Suprapubic skin (tissue), 4 donors: ENCODE results near the gene SCN4B. TPM values are rescaled to one million over a fixed set of nuclear protein-coding genes. Genes with fewer than 3 reads are reported as not detected.
"Not testable (repeated sequence)": the region's sequence is repeated elsewhere in the genome, so short reads cannot be mapped to it uniquely, and the experiment has no call there.

Experiments used
- DNase-seq, 2 donors: peaks; one replicate each; pipeline ENCODE4 v3.0.0-alpha.2; 2019; ENCODE audit warnings: low spot score in 2 of 2
- H3K27ac ChIP-seq: fragments of 200-600 bp; sonication (generic); one replicate; pipeline ENCODE4 v1.5.1; 2019
- H3K27me3 ChIP-seq: fragments of 200-600 bp; sonication (generic); one replicate; pipeline ENCODE4 v1.5.1; 2019
- H3K36me3 ChIP-seq: fragments of 200-600 bp; sonication (generic); one replicate; pipeline ENCODE4 v1.5.1; 2019
- H3K4me1 ChIP-seq: fragments of 200-600 bp; sonication (generic); one replicate; pipeline ENCODE4 v1.5.1; 2019
- H3K4me3 ChIP-seq: fragments of 200-600 bp; sonication (generic); one replicate; pipeline ENCODE4 v1.5.1; 2019; ENCODE audit warnings: mild to moderate bottlenecking
- H3K9me3 ChIP-seq: fragments of 200-600 bp; sonication (generic); one replicate; pipeline ENCODE4 v1.5.1; 2019
- EP300 ChIP-seq: sonication (generic); formaldehyde crosslinking; IDR thresholded peaks from one replicate; pipeline ENCODE4 v1.6.1; 2017; ENCODE audit warnings: antibody characterized with exemption
- POLR2A ChIP-seq, 2 donors: fragments of 450-650 bp; IDR thresholded peaks; one replicate each; pipeline ENCODE4 v1.6.1; 2017; ENCODE audit warnings: antibody characterized with exemption in 2 of 2, mild to moderate bottlenecking in 2 of 2, moderate library complexity in 2 of 2
- POLR2AphosphoS5 ChIP-seq, 3 donors: sonication (generic); formaldehyde crosslinking; IDR thresholded peaks; one replicate each; pipeline ENCODE4 v1.6.1; 2017; ENCODE audit warnings: antibody characterized with exemption in 3 of 3
- WGBS: methylation state at CpG from one replicate; pipeline ENCODE4 v1.1.5; 2018; 5-methylcytosine and 5-hydroxymethylcytosine counted together
- total RNA-seq, 4 donors: library from RNA; depleted of rRNA; stranded (reverse); fragments of >200 nt; gene quantifications; one replicate each; pipeline ENCODE4 v1.1.0, GENCODE V29; 2016
- TF ChIP-seq, protein P1 (sequence below), 2 donors: fragments of 200-600 bp in 1 of 2; fragments of 450-650 bp in 1 of 2; sonication (generic) in 1 of 2; IDR thresholded peaks; one replicate each; pipeline ENCODE4 v1.5.1; 2016 to 2019; ENCODE audit warnings: antibody characterized with exemption in 2 of 2, mild to moderate bottlenecking in 1 of 2, moderate library complexity in 1 of 2

The SCN4B gene
- total RNA-seq, 4 donors from 2014 or later, result 1.5 to 1.8 (median 1.5) TPM

DNA sequence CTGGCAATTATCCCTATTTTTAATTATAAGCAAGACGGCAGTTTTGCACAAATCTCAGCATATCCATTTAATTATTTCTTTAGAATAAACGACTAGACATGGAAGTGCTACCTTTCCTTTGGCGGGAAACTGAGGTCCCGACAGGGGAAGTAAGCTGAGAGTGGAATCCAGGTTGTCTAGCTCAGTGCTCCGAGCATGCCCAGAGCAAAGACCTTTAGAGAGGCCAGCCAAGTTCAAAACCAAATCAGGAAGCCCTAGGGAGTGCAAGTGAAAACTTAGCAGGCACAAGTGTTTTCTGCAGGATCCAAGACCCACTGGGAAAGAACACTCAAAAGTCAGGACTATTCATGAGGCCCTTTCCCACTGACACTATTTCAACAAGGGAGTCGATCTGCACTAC lies 46.5 kb upstream of the SCN4B start:
- H3K9me3 ChIP-seq, result no peaks in the 10 kb centered on the region
- TF ChIP-seq POLR2AphosphoS5 (IDR thresholded peaks at IDR 0.05), result no peak
- no peak for DNase-seq
- no peaks in the 10 kb centered on the region for H3K27me3 ChIP-seq
- H3K27ac ChIP-seq, result no peak overlapping the region
- no peak overlapping the region for H3K4me3 ChIP-seq
- 72% methylated on average over 6 of the region's 6 CpGs for WGBS
- peaks cover 34% of the 10 kb centered on the region for H3K4me1 ChIP-seq
- H3K36me3 ChIP-seq, result no peaks in the 10 kb centered on the region

DNA sequence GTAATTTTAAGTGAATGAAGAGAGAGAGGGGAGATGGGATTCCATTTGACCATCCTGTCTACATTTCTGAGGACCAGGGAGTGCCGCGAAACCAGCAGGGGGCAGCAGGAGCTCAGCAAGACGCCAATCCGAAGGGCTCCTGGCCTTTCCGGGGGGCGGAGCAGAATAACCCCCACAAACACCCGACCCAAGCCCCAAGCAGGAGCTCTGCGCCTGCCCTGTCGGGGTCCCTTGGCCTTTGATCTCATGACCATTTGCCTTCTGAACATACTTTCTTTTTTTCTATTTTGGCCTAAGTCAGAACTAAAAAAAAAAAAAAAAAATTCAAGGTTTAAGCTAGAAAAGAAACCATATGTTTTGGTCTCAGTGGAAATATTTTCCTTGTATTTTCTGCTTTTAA lies 45.7 kb upstream of the SCN4B start:
- TF ChIP-seq, protein P1, sequence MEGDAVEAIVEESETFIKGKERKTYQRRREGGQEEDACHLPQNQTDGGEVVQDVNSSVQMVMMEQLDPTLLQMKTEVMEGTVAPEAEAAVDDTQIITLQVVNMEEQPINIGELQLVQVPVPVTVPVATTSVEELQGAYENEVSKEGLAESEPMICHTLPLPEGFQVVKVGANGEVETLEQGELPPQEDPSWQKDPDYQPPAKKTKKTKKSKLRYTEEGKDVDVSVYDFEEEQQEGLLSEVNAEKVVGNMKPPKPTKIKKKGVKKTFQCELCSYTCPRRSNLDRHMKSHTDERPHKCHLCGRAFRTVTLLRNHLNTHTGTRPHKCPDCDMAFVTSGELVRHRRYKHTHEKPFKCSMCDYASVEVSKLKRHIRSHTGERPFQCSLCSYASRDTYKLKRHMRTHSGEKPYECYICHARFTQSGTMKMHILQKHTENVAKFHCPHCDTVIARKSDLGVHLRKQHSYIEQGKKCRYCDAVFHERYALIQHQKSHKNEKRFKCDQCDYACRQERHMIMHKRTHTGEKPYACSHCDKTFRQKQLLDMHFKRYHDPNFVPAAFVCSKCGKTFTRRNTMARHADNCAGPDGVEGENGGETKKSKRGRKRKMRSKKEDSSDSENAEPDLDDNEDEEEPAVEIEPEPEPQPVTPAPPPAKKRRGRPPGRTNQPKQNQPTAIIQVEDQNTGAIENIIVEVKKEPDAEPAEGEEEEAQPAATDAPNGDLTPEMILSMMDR (IDR thresholded peaks at IDR 0.05), result peak; percentile 75 to 88
- TF ChIP-seq POLR2A (IDR thresholded peaks at IDR 0.05), result no peak
- Histone ChIP-seq H3K4me3 (no peak overlapping the region), H3K36me3 (no peaks in the 10 kb centered on the region), H3K27me3 (no peaks in the 10 kb centered on the region), H3K4me1 (peaks cover 35% of the 10 kb centered on the region), H3K9me3 (no peaks in the 10 kb centered on the region), H3K27ac (no peak overlapping the region)
- WGBS, result 2% methylated on average over 9 of the region's 9 CpGs
- DNase-seq, result peak; percentile 85 to 86

DNA sequence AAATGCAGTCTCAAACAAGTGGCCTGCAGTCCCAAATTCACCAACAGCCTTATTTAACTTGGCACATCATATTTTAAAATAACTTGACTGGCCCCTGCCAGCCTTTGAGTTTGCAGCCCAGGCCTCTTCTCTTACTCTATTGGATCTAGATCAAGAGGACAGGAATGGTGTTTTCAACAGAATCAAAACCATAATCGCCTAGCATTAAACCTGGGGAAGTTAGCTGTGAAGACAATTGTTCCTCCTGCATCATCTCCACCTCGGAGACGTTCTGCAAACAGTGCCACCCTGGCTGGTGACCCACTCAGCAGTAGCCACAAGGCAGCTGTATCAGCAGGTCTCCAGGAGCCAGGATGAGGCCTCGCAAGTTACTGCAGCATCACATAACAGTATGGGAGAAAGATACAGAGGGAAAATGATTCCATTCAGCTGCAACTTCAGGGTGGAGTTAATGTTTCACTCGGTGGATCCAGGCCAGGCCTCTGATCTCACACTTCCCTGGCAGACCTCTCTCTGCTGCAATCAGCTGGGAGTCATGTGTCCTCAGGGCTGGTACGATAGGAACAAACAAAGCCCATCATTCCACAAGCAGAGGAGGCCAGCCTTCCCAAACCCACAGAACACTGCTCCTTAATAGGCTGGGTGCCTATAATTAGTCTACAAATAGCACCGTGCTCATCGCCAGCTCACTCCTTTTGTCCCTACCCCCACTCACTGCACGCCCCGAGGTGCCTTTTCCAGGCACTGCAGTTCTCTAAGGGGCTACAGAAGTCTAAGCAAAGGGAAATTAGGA lies 42.4 kb upstream of the SCN4B start:
- H3K4me1 ChIP-seq, result peaks cover 35% of the 10 kb centered on the region
- no peaks in the 10 kb centered on the region for H3K36me3 ChIP-seq
- peak; percentile 87 to 88 for DNase-seq
- H3K27ac ChIP-seq, result peak overlapping the region; percentile 51
- TF ChIP-seq POLR2A (IDR thresholded peaks at IDR 0.05) (no peak), POLR2AphosphoS5 (IDR thresholded peaks at IDR 0.05) (peak in 1 of 3 donors; percentile 40)
- no peaks in the 10 kb centered on the region for H3K27me3 ChIP-seq
- H3K9me3 ChIP-seq, result no peaks in the 10 kb centered on the region
- 33% methylated on average over 10 of the region's 10 CpGs for WGBS
- H3K4me3 ChIP-seq, result no peak overlapping the region

DNA sequence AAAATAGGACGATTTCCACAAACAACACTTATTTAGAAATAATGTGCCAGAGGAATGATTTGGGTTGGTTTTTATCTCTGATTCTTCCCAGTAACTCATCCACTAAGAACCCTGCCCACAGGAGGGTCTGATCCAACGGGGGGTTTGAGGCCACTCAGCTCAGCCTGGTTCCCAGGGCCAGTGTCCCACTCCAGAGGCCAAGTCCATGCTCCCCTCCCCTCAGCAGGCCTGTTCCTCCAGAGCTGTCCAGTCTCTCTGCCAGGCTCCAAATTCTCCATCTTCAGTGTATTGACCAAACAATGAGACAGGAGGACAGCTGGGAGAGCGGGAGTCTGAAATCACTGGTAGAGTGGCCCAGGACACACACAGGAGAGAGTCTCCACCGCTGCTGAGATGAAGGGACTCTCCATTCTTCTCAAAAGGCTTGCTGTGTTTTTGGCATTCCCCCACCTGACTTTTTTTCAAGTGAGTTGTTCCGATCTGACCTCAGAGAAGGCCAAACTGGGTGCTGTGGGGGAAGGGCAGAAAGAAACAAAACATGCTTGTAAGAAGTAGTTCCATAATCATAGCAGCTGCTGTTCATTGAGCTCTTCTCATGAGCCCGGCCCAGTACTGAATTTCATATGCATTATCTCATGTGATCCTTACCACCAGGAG lies 41.4 kb upstream of the SCN4B start:
- peaks cover 35% of the 10 kb centered on the region for H3K4me1 ChIP-seq
- no peaks in the 10 kb centered on the region for H3K36me3 ChIP-seq
- TF ChIP-seq POLR2AphosphoS5 (IDR thresholded peaks at IDR 0.05), result no peak
- TF ChIP-seq, protein P1 (IDR thresholded peaks at IDR 0.05), result no peak
- no peak for TF ChIP-seq POLR2A (IDR thresholded peaks at IDR 0.05)
- TF ChIP-seq EP300, result no peak
- H3K27me3 ChIP-seq, result no peaks in the 10 kb centered on the region
- H3K4me3 ChIP-seq, result no peak overlapping the region
- no peak for DNase-seq
- H3K9me3 ChIP-seq, result no peaks in the 10 kb centered on the region
- no peak overlapping the region for H3K27ac ChIP-seq
- 90% methylated on average over 6 of the region's 6 CpGs for WGBS

DNA sequence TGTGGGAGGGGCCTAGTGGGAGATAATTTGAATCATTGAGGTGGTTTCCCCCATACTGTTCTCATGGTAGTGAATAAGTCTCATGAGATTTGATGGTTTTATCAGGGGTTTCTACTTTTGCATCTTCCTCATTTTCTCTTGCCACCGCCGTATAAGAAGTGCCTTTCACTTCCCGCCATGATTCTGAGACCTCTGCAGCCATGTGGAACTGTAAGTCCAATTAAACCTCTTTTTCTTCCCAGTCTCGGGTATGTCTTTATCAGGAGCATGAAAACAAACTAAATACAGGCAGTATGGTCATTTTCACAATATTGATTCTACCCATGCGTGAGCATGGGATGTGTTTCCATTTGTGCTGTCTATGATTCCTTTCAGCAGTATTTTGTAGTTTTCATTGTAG lies 40.2 kb upstream of the SCN4B start:
- not testable (repeated sequence) for DNase-seq, H3K27ac ChIP-seq, H3K36me3 ChIP-seq, H3K27me3 ChIP-seq, H3K4me3 ChIP-seq, H3K9me3 ChIP-seq
- WGBS, result 92% methylated on average over 5 of the region's 5 CpGs
- peaks cover 24% of the 10 kb centered on the region for H3K4me1 ChIP-seq

DNA sequence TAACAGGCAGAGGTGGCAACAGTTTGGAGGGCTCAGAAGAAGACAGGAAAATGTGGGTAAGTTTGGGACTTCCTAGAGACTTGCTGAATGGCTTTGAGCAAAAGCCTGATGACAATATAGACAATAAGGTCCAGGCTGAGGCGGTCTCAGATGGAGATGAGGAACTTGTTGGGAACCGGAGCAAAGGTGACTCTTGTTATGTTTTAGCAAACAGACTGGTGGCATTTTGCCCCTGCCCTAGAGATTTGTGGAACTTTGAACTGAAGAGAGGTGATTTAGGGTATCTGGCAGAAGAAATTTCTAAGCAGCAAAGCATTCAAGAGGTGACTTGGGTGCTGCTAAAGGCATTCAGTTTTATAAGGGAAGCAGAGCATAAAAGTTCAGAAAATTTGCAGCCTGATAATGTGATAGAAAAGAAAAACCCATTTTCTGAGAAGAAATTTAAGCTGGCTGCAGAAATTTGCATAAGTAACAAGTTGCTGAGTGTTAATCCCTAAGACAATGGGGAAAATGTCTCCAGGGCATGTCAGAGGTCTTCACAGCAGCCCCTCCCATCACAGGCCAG lies 38.4 kb upstream of the SCN4B start:
- not testable (repeated sequence) for H3K27ac ChIP-seq, H3K36me3 ChIP-seq, DNase-seq, H3K4me3 ChIP-seq, H3K9me3 ChIP-seq, H3K27me3 ChIP-seq
- H3K4me1 ChIP-seq, result peaks cover 18% of the 10 kb centered on the region
- 95% methylated on average over 2 of the region's 2 CpGs for WGBS

DNA sequence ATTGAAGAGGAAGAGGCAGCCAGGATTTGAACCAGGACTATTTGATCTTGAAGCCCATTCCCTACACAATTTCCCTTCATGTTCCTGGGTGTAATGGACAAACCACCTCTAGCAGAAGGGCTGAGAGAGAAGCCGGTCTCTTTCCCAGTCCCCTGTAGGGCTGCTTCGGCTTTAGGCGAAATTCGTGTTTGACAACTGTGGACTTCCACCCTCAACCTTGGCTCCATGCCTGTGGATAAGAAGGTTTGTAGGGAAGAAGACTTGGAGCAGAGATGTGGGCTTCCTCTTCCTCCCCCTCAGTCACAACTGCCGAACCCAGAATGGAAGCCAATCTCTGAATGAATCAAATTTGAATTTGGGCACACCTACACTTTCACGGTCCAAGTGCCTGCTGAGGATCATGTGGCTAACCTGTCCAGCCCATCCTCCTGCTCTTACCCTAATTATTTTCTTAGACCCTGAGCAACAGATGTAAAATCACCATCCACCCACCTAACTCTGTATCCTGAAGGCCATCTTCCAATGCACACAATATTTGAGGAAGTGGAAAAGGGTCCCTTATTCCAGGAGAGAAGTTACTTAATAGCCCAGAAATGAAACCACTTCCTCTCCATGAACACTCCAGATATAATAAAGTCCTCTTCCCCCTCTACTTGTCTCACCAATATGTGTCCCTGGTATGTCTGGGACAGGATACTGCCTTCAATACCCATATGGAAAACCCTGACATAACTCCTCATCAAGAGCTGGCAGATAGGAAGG lies 33.9 kb upstream of the SCN4B start:
- Histone ChIP-seq H3K9me3 (no peaks in the 10 kb centered on the region), H3K36me3 (no peaks in the 10 kb centered on the region), H3K4me3 (no peak overlapping the region), H3K27ac (no peak overlapping the region), H3K27me3 (no peaks in the 10 kb centered on the region), H3K4me1 (no peaks in the 10 kb centered on the region)
- TF ChIP-seq POLR2AphosphoS5 (IDR thresholded peaks at IDR 0.05), result no peak
- TF ChIP-seq, protein P1 (IDR thresholded peaks at IDR 0.05), result no peak
- no peak for TF ChIP-seq EP300
- no peak for TF ChIP-seq POLR2A (IDR thresholded peaks at IDR 0.05)
- DNase-seq, result no peak
- 61% methylated on average over 6 of the region's 6 CpGs for WGBS
